Fibroblast of pulmonary artery (primary cell): ENCODE measurements around the gene SNRNP70.
A peak's percentile ranks its signal among the peaks of the same experiment; 100 is the strongest.

Experiments
- DNase-seq: peaks from one replicate; pipeline ENCODE4 v3.0.0-alpha.2; 2010; ENCODE audit warnings: low read depth
- H3K4me3 ChIP-seq: replicated peaks from 2 replicates; pipeline ENCODE4 v1.5.1; 2011; ENCODE audit warnings: low read depth, mild to moderate bottlenecking, control low read depth, low read length, moderate library complexity
- TF ChIP-seq, protein P1 (sequence below): IDR thresholded peaks from 2 replicates; pipeline ENCODE4 v1.5.1; 2011; ENCODE audit warnings: mild to moderate bottlenecking, control low read depth, low read length, inconsistent platforms; ENCODE audit errors: missing control alignments

SNRNP70 gene

DNA sequence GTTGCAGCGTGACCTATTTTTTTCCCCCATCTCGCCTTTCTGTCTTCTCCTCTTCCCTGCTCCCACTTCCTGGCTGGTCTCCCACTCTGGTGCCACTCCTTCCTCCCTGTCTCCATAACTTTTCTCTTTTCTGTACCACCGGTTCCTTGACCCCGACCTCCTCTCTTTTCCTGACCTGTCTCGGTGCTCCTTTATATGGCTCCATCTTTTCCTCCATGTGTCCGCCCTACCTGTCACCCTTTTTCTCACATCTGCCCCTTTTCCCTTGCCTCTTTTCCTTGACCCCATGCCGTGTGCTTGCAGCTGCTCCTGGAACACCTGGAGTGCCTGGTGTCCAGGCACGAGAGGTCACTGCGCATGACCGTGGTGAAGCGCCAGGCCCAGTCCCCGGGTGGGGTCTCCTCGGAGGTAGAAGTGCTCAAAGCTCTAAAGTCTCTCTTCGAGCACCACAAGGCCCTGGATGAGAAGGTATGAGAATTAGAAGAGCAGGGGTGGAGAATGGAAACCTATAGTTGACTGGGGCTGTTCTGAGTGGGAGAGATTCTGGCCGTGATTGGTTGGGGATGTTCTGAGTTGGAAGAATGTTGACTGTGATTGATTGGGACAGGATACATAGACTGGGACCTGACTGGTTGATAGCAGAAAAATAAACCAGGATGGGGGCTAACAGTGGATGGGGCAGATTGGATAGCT, 43.4 kb downstream of the SNRNP70 start:
- no peak for DNase-seq
- TF ChIP-seq, protein P1, sequence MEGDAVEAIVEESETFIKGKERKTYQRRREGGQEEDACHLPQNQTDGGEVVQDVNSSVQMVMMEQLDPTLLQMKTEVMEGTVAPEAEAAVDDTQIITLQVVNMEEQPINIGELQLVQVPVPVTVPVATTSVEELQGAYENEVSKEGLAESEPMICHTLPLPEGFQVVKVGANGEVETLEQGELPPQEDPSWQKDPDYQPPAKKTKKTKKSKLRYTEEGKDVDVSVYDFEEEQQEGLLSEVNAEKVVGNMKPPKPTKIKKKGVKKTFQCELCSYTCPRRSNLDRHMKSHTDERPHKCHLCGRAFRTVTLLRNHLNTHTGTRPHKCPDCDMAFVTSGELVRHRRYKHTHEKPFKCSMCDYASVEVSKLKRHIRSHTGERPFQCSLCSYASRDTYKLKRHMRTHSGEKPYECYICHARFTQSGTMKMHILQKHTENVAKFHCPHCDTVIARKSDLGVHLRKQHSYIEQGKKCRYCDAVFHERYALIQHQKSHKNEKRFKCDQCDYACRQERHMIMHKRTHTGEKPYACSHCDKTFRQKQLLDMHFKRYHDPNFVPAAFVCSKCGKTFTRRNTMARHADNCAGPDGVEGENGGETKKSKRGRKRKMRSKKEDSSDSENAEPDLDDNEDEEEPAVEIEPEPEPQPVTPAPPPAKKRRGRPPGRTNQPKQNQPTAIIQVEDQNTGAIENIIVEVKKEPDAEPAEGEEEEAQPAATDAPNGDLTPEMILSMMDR: no peak
- H3K4me3 ChIP-seq: no peak overlapping the region

DNA sequence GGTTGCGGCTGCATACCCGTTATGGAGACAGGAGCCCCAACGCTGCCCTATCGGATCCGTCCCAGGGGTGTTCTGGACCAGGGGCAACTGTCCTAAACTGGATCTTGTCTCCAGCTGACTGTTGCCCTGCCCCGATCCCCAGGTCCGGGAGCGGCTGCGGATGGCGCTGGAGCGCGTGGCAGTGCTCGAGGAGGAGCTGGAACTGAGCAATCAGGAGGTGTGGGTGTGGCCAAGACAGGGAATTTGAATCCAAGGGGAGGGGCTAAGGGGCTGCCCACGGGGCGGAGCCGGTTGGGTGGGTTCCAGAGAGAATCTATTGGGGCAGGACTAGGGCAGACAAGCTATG, 44.0 kb downstream of the SNRNP70 start:
- H3K4me3 ChIP-seq: no peak overlapping the region
- no peak for DNase-seq
- TF ChIP-seq, protein P1: no peak

DNA sequence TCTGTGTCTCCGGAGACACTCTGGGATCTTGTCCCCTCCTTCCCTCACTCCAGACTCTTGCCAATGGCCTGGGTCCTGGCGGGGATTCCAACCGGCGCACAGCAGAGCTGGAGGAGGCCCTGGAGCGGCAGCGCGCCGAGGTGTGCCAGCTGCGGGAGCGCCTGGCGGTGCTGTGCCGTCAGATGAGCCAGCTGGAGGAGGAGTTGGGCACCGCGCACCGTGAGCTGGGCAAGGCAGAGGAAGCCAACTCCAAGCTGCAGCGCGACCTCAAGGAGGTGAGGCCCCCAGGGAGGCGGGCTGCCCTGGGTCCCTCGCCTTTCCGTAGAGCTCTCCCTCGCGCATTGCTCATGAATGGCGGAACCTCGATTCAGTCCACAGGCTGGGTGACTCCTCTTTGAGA, 45.1 kb downstream of the SNRNP70 start:
- TF ChIP-seq, protein P1: no peak
- H3K4me3 ChIP-seq: no peak overlapping the region
- no peak for DNase-seq

DNA sequence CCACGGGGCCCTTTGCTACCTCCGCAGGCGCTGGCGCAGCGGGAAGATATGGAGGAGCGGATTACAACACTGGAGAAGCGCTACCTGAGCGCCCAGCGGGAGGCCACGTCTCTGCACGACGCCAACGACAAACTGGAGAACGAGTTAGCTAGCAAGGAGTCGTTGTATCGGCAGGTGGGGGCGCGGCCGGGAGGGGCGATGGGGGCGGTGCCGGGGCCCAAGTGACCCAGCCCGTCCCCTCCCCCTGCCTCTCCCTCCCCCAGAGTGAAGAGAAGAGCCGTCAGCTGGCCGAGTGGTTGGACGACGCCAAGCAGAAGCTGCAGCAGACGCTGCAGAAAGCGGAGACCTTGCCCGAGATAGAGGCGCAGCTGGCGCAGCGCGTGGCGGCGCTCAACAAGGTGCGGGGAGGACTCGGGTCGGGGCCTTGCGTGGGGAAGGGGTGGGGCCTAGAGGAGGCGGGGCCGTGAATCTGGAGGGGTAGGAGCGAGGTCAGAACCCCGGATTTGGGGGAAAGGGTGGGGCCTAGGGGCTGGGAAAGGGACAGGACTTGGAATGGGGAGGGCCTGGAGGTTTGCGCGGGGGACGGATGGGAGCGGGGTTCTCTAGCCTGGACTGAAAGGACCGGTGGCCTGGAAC, 47.8 kb downstream of the SNRNP70 start:
- H3K4me3 ChIP-seq: no peak overlapping the region
- no peak for DNase-seq

DNA sequence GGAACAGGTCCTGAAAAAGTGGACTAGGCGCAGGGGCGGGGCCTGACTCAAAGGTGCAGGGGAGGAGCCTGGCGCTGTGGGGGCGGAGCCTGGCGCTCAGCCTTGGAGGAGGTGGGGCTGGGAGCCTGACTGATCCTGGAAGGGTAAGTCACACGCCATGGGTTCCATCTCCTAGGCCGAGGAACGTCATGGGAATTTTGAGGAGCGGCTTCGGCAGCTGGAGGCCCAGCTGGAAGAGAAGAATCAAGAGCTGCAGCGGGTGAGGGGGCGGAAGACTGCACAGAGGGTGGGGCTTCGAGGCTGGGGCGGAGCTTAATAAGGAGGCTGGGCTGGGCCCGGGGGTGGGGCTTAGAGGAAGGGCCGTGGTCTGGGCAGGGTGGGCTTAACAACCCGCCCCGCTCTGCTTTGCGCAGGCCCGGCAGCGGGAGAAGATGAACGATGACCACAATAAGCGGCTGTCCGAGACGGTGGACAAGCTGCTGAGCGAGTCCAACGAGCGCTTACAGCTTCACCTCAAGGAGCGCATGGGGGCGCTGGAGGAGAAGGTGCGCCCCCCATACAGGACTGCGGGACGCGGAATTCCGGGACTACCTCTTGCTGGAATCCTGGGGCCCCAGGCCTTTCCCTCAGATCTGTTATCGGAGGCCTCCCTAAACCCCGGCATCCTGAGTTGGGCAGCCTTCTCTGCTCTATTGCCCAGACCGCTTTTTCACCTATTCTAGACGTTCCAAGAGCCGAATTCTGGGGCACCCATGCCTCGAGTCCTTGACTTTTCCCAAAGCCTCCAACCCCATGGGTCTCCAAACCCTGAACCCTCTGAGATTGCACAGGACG, 48.6 kb downstream of the SNRNP70 start:
- peak overlapping the region; percentile 22 for H3K4me3 ChIP-seq
- TF ChIP-seq, protein P1: peak; percentile 5
- peak; percentile 58 for DNase-seq

More for the DNA sequence above, 47.8 kb downstream of the SNRNP70 start:
- TF ChIP-seq, protein P1: no peak

DNA sequence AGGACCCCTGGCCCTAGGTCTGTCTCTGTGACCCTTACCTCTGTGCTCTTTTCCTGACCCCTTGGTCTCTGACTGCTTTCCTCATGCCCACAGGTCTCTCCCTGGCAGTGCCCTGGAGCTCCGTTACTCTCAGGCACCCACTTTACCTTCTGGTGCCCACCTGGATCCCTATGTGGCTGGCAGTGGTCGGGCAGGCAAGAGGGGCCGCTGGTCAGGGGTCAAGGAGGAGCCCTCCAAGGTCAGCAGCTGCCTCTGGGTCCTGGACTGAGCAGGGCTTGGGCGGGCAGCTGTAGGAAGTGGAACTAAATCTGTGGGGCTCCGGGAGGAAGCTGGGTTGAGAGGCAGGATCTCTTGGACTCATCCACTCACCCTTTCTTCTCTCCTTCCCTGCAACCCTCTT, 50.4 kb downstream of the SNRNP70 start:
- H3K4me3 ChIP-seq: no peak overlapping the region
- TF ChIP-seq, protein P1: no peak
- DNase-seq: no peak
